K562 (cell line): ENCODE results near the gene NME7. TPM values are rescaled to one million over a fixed set of nuclear protein-coding genes. Genes with fewer than 3 reads are reported as not detected.

Source experiments
- FUS ChIP-seq: fragments of 200-400 bp; formaldehyde crosslinking; optimal IDR thresholded peaks from 2 replicates; pipeline ENCODE3; 2017; ENCODE audit warnings: low read depth, low read length
- IFI16 ChIP-seq: fragments of 250-450 bp; sonication (Bioruptor Pico); IDR thresholded peaks from 2 replicates; pipeline ENCODE4 v2.1.2; 2022; ENCODE audit warnings: mild to moderate bottlenecking, inconsistent platforms
- MYBL2 ChIP-seq, 2 experiments: fragments of 450-650 bp in 1 of 2; sonication (generic) in 1 of 2; formaldehyde crosslinking in 1 of 2; IDR thresholded peaks; 2 replicates each; pipeline versions ENCODE4 v1.6.1 to v1.8.1; 2017 to 2022; ENCODE audit warnings: borderline replicate concordance in 1 of 2, inconsistent platforms in 1 of 2, low read depth in 1 of 2, mild to moderate bottlenecking in 1 of 2, missing genetic modification reagents in 1 of 2, moderate library complexity in 1 of 2
- NEUROD1 ChIP-seq: fragments of 150-350 bp; IDR thresholded peaks from 2 replicates; pipeline ENCODE4 v1.6.1; 2014; ENCODE audit warnings: borderline replicate concordance, low read length, low read depth; ENCODE audit not compliant: partially characterized antibody
- PBX2 ChIP-seq, 2 experiments: IDR thresholded peaks in 1 of 2; conservative IDR thresholded peaks in 1 of 2; 2 replicates each; pipeline ENCODE4 v1.6.1; 2016; ENCODE audit warnings: low read depth in 2 of 2, mild to moderate bottlenecking in 1 of 2, missing compliant biosample characterization in 1 of 2, missing genetic modification characterization in 1 of 2, moderate library complexity in 1 of 2
- RBFOX2 ChIP-seq: fragments of 200-400 bp; formaldehyde crosslinking; IDR thresholded peaks from 2 replicates; pipeline ENCODE4 v1.6.1; 2017; ENCODE audit warnings: low read depth, mild to moderate bottlenecking, low read length, moderate library complexity
- RFX5 ChIP-seq: IDR thresholded peaks from 2 replicates; pipeline ENCODE4 v1.6.1; 2011; ENCODE audit warnings: low read depth, mild to moderate bottlenecking, improper control_type of control experiment, low read length
- SNRNP70 ChIP-seq: fragments of 200-400 bp; formaldehyde crosslinking; optimal IDR thresholded peaks from 2 replicates; pipeline ENCODE3; 2017; ENCODE audit warnings: low read depth, low read length
- ZNF232 ChIP-seq: sonication (generic); formaldehyde crosslinking; IDR thresholded peaks from 2 replicates; pipeline ENCODE4 v1.8.0; 2022; ENCODE audit warnings: mild to moderate bottlenecking, missing genetic modification reagents
- ZNF318 ChIP-seq, 2 experiments: fragments of 450-650 bp; IDR thresholded peaks; 2 replicates each; pipeline ENCODE4 v1.6.1; 2016; ENCODE audit warnings: mild to moderate bottlenecking in 2 of 2, borderline replicate concordance in 1 of 2, low read depth in 1 of 2, moderate library complexity in 1 of 2
- polyA plus RNA-seq, 8 experiments: library from polyadenylated mRNA; depleted of rRNA in 4 of 8; stranded (reverse) in 5 of 8; unstranded in 3 of 8; fragments of >200 nt; fragmentation: Nextera tagmentation in 2 of 8; fragmentation: Illumina TruSeq in 1 of 8; extraction: Ambion mirVana in 2 of 8; extraction: Trizol in 1 of 8; gene quantifications; 2 replicates each; pipeline versions ENCODE4 v1.2.1 to v1.2.3, GENCODE V29; 2011 to 2014; ENCODE audit warnings: inconsistent platforms in 1 of 8, missing spikeins in 1 of 8
- total RNA-seq, 7 experiments: library from RNA; depleted of rRNA in 6 of 7; stranded (reverse); fragments of >200 nt in 6 of 7; fragmentation: Illumina TruSeq in 2 of 7; extraction: Trizol in 2 of 7; gene quantifications; 2 replicates each; pipeline versions ENCODE4 v1.2.1 to v1.2.3, GENCODE V29; 2011 to 2021; ENCODE audit warnings: low replicate concordance in 1 of 7

The NME7 gene
- total and polyA plus RNA-seq, 9 of the 15 experiments (the other 6 are each of a cell fraction or from before 2014, with no cell fraction given), result 7.9 to 43.2 (median 23.9) TPM

GRCh38 chr1:169309178-169310166 is 58.1 kb downstream of the NME7 start (continued):
- peak in 1 of 2 experiments; percentile 64; a peak in 1 of 4 replicates for TF ChIP-seq ZNF318 (IDR thresholded peaks at IDR 0.05; ENCODE audit: borderline replicate concordance in 1 of 2, low read depth in 1 of 2)
- no peak for TF ChIP-seq ZNF232 (CRISPR knock-in tag)
- TF ChIP-seq MYBL2 (IDR thresholded peaks at IDR 0.05; ENCODE audit: low read depth), result no peak
- no peak for TF ChIP-seq MYBL2 (CRISPR knock-in tag; IDR thresholded peaks at IDR 0.05; ENCODE audit: borderline replicate concordance)
- no peak for TF ChIP-seq NEUROD1
- TF ChIP-seq RBFOX2, result peak; percentile 48
- TF ChIP-seq IFI16 (CRISPR knock-in tag), result no peak
- TF ChIP-seq RFX5, result no peak
- TF ChIP-seq FUS, result no peak
- no peak for TF ChIP-seq SNRNP70
- TF ChIP-seq PBX2 (CRISPR knock-in tag; IDR thresholded peaks at IDR 0.05; ENCODE audit: low read depth), result no peak
- peak; percentile 81 for TF ChIP-seq PBX2 (tag; conservative IDR thresholded peaks at IDR 0.05; ENCODE audit: low read depth)
